Right atrium auricular region (tissue), 2 donors: Measurements from ENCODE around the gene EFCAB14. TPM values are rescaled to one million over a fixed set of nuclear protein-coding genes. Genes with fewer than 3 reads are reported as not detected.
A peak's percentile ranks its signal among the peaks of the same experiment; 100 is the strongest.
"Not testable (repeated sequence)": the region's sequence is repeated elsewhere in the genome, so short reads cannot be mapped to it uniquely, and the experiment has no call there.

Experiments used
- DNase-seq: peaks from one replicate; pipeline ENCODE4 v3.0.0-alpha.2; 2019; ENCODE audit warnings: low spot score
- H3K27ac ChIP-seq, 2 donors: fragments of 200-600 bp; sonication (generic); 1 replicate in 1 of 2; 2 replicates in 1 of 2; pipeline ENCODE4 v1.5.1; 2016 to 2019
- H3K27me3 ChIP-seq, 2 donors: fragments of 200-600 bp; sonication (generic); one replicate each; pipeline versions ENCODE4 v1.5.1 to v1.6.0; 2017 to 2019
- H3K36me3 ChIP-seq: fragments of 200-600 bp; sonication (generic); one replicate; pipeline ENCODE4 v1.5.1; 2016
- H3K4me1 ChIP-seq, 2 donors: fragments of 200-600 bp; sonication (generic); one replicate each; pipeline versions ENCODE4 v1.5.1 to v1.6.0; 2017 to 2019
- H3K4me3 ChIP-seq, 2 donors: fragments of 200-600 bp; sonication (generic); 1 replicate in 1 of 2; 2 replicates in 1 of 2; pipeline ENCODE4 v1.5.1; 2017 to 2019; ENCODE audit warnings: mild to moderate bottlenecking in 1 of 2, moderate library complexity in 1 of 2
- H3K9me3 ChIP-seq, 2 donors: fragments of 200-600 bp; sonication (generic); one replicate each; pipeline ENCODE4 v1.5.1; 2019
- total RNA-seq, 2 donors: library from RNA; depleted of rRNA; stranded (reverse); fragments of >200 nt; gene quantifications; one replicate each; pipeline ENCODE4 v1.1.0, GENCODE V29; 2016
- TF ChIP-seq, protein P1 (sequence below), 2 donors: fragments of 200-600 bp; sonication (generic); IDR thresholded peaks; one replicate each; pipeline ENCODE4 v1.5.1; 2019; ENCODE audit warnings: antibody characterized with exemption in 2 of 2

EFCAB14 gene
- total RNA-seq, 2 donors from 2014 or later = 72.9 to 73.5 TPM

DNA sequence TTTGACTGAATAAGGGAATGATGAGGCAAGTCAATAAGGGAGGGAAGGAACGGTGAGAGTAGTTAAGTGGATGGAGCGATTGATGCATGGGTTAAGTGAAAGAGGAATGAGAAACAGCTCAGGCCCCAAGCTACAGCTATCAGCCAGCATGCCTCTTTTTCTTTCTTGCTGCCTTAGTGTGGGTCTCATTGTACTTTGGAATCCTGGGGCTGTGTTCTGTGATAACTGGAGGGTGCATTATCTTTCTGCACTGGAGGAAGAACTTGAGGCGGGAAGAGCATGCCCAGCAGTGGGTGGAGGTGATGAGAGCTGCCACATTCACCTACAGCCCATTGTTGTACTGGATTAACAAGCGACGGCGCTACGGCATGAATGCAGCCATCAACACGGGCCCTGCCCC, 46.2 kb downstream of the EFCAB14 start:
- H3K27ac ChIP-seq = no peak overlapping the region
- H3K4me3 ChIP-seq = no peak overlapping the region
- H3K4me1 ChIP-seq = no peaks in the 10 kb centered on the region
- no peak for DNase-seq
- H3K9me3 ChIP-seq = no peaks in the 10 kb centered on the region
- TF ChIP-seq, protein P1, sequence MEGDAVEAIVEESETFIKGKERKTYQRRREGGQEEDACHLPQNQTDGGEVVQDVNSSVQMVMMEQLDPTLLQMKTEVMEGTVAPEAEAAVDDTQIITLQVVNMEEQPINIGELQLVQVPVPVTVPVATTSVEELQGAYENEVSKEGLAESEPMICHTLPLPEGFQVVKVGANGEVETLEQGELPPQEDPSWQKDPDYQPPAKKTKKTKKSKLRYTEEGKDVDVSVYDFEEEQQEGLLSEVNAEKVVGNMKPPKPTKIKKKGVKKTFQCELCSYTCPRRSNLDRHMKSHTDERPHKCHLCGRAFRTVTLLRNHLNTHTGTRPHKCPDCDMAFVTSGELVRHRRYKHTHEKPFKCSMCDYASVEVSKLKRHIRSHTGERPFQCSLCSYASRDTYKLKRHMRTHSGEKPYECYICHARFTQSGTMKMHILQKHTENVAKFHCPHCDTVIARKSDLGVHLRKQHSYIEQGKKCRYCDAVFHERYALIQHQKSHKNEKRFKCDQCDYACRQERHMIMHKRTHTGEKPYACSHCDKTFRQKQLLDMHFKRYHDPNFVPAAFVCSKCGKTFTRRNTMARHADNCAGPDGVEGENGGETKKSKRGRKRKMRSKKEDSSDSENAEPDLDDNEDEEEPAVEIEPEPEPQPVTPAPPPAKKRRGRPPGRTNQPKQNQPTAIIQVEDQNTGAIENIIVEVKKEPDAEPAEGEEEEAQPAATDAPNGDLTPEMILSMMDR (IDR thresholded peaks at IDR 0.05) = no peak
- H3K27me3 ChIP-seq = no peaks in the 10 kb centered on the region
- peaks cover 8% of the 10 kb centered on the region for H3K36me3 ChIP-seq

DNA sequence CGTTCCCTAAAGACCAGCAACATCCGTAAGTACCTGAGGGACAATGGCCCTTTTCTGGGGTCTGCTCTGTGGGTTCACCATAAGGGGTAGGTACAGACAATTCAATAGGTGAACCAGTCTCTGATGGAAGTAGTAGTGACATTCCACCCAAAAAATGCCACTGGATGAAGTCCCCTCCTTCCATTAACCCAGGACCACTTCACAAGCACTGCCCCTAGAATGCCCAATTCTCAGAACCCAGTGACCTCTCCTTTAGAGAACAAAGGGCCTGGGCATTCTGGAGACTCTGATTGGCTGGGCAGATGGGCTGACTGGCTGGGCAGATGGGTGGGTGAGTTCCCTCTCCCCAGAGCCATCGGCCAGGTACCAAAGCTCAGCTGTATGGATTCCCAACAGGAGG, 47.4 kb downstream of the EFCAB14 start, which contains the start of gene TEX38:
TEX38 (plus strand) TSS at position 301 of the 400 bp plus-strand sequence; CDS start at position 382, 81 bp downstream.
- no peak within 1 kb of the TSS for H3K27ac ChIP-seq
- H3K27me3 ChIP-seq = no peaks in the 10 kb centered on the region
- no peaks in the 10 kb centered on the region for H3K9me3 ChIP-seq
- H3K4me1 ChIP-seq = peaks cover 0 to 11% of the 10 kb centered on the region in 2 donors
- no peak for DNase-seq
- peaks cover 7% of the 10 kb centered on the region for H3K36me3 ChIP-seq
- no peak within 1 kb of the TSS for H3K4me3 ChIP-seq
- TF ChIP-seq, protein P1 (IDR thresholded peaks at IDR 0.05) = no peak

DNA sequence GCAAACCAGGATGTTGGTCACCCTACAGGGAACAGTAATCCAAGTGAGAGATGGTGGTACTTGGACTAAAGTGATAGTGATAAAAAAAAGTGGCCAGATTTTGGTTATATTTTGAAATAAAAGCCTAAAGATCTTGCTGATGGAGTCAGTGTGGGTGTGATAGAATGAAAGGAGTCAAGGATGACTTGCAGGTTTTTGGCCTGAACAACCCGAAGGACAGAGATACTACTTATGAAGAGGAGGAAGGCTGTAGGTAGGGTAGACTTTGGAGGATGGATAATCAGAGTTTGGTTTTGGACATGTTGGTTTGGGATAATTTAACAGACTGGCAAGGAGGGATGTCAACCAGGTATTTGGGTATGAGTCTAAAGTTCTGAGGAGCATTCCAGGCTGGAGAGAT, 48.8 kb downstream of the EFCAB14 start:
- no peak for DNase-seq
- H3K36me3 ChIP-seq = peaks cover 4% of the 10 kb centered on the region
- no peaks in the 10 kb centered on the region for H3K27me3 ChIP-seq
- peaks cover 0 to 17% of the 10 kb centered on the region in 2 donors for H3K4me1 ChIP-seq
- no peak overlapping the region for H3K4me3 ChIP-seq
- no peaks in the 10 kb centered on the region for H3K9me3 ChIP-seq
- H3K27ac ChIP-seq = no peak overlapping the region
- TF ChIP-seq, protein P1 (IDR thresholded peaks at IDR 0.05) = no peak

DNA sequence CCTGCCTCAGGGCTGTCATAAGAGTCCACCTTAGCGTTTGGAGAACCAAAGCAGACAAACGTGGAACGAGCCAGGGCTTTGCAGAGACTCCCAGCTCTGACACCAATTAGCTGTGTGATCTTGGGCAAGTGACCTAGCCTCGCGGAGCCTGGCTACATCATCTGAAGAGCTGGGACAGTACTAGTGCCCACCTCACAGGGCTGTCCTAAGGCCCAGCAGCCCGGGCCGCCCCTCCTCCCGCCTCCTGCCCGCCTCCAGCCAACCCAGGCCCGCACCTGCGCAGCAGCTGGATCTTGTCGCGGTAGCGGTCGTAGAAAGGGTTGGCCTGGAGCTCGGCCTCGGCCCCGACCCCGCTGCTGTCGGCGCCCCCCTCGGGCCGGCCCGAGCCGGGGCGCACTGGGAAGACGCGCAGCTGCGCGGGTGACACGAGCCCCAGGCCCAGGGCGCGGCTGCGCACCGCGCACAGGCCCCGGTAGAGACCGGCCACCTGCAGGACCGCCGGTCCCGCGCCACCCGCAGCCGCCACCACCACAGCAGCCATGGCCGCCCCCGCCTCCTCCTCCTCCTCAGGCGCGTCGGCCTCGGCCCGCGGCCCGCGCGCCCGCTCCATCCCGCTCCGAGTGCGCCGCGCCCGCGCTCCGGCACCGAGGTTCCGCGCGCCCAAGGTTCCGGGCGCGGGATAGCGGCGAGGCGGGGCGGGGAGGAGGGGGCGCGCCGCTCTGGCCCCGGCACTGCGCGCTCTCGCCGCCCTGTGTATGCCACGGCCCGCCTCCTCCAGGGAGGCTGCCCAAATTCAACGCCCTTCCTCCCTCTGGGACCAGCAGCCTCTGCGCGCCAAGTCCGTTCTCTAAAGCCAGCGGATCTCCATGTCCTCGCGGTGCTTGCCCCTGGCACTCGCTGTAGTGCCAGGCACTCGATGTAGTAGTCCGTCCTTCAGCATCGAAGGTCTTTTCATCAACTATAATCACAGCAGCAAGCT, 50.8 kb downstream of the EFCAB14 start, which contains the start of gene ATPAF1:
ATPAF1 (minus strand) TSS at position 583 of the 979 bp plus-strand sequence; CDS start at position 541, 42 bp downstream.
- Histone ChIP-seq H3K36me3 (peaks cover 17% of the 10 kb centered on the region), H3K27me3 (no peaks in the 10 kb centered on the region), H3K4me3 (peak within 1 kb of the TSS; percentile 95 to 97), H3K4me1 (peaks cover 0 to 17% of the 10 kb centered on the region in 2 donors), H3K27ac (peak within 1 kb of the TSS; percentile 84 to 86), H3K9me3 (no peaks in the 10 kb centered on the region)
- peak; percentile 74 for DNase-seq
- TF ChIP-seq, protein P1 (IDR thresholded peaks at IDR 0.05) = no peak

DNA sequence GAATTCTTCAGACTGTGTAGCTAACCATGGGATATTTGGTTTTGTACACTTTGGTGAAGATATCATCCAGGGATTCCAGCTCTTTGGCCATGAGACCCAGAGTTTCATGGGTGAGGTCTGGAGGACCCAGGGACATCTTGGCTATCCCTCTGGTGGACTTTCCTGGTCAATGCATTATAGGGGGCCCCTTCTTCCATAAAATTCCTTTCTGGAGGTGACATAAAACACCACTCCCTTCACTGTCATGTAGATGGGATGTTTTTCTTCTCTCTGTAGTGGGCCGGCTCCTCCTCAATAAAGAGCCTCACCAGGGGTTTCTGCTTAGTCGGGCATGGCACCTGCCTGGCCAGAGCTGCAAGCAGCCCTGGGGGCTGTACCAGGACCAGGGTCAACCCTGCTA, 52.9 kb downstream of the EFCAB14 start:
- Histone ChIP-seq H3K27ac (no peak overlapping the region), H3K4me1 (peaks cover 0 to 17% of the 10 kb centered on the region in 2 donors), H3K27me3 (no peaks in the 10 kb centered on the region), H3K9me3 (no peaks in the 10 kb centered on the region), H3K4me3 (no peak overlapping the region), H3K36me3 (peaks cover 17% of the 10 kb centered on the region)
- no peak for DNase-seq
- TF ChIP-seq, protein P1 (IDR thresholded peaks at IDR 0.05) = no peak

DNA sequence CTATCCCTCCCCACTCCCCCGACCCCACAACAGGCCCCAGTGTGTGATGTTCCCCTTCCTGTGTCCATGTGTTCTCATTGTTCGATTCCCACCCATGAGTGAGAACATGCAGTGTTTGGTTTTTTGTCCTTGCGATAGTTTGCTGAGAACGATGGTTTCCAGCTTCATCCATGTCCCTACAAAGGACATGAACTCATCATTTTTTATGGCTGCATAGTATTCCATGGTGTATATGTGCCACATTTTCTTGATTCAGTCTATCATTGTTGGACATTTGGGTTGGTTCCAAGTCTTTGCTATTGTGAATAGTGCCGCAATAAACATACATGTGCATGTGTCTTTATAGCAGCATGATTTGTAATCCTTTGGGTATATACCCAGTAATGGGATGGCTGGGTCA, 56.0 kb downstream of the EFCAB14 start:
- H3K9me3 ChIP-seq, H3K27me3 ChIP-seq, H3K27ac ChIP-seq, H3K4me3 ChIP-seq, DNase-seq: not testable (repeated sequence)
- peaks cover 0 to 17% of the 10 kb centered on the region in 2 donors for H3K4me1 ChIP-seq
- peaks cover 22% of the 10 kb centered on the region for H3K36me3 ChIP-seq

DNA sequence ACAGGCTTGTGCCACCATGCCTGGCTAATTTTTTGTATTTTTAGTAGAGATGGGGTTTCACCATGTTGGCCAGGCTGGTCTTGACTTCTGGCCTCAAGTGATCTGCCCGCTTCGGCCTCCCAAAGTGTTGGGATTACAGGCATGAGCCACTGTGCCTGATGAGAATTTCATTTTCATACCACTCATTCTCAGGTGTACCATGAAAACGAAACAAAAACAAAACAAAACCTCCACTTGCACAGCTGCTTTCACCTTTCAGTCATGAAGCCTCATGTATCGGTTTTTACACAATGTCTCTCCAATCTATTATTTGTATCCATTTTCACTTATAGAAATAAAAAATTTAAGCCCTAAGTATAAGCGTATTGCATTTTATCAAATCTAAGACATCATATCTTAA, 58.8 kb downstream of the EFCAB14 start:
- Histone ChIP-seq H3K36me3 (peaks cover 30% of the 10 kb centered on the region), H3K4me1 (peaks cover 0 to 11% of the 10 kb centered on the region in 2 donors)
- not testable (repeated sequence) for DNase-seq, H3K4me3 ChIP-seq, H3K27me3 ChIP-seq, H3K9me3 ChIP-seq, H3K27ac ChIP-seq
